ENCODE data around the gene SPACA1. TPM values are rescaled to one million over a fixed set of nuclear protein-coding genes. Genes with fewer than 3 reads are reported as not detected.

SPACA1 gene
- total and polyA plus RNA-seq, 9 donors: not detected

- DNase-seq: no peak
- H3K4me3 ChIP-seq (ENCODE audit: low read length): no peak overlapping the region
- no peaks in the 10 kb centered on the region for H3K27me3 ChIP-seq (ENCODE audit: control insufficient read depth, insufficient read depth, low read length)
- no peaks in the 10 kb centered on the region for H3K36me3 ChIP-seq (ENCODE audit: control insufficient read depth, insufficient read depth, low read length)
- H3K27ac ChIP-seq (ENCODE audit: low read length): no peak overlapping the region
- H3K4me1 ChIP-seq (ENCODE audit: control insufficient read depth, insufficient read depth, low read length): no peaks in the 10 kb centered on the region
- WGBS (ENCODE audit: insufficient coverage): 71% methylated on average over 1 of the region's 2 CpGs
- H3K9me3 ChIP-seq (replicated peaks; ENCODE audit: control insufficient read depth, low read depth, low read length): peaks cover 3% of the 10 kb centered on the region
Measured at GRCh38 chr6:88024696-88025095, 22.9 kb upstream of the SPACA1 start.

GRCh38 chr6:88031550-88031949, 16.1 kb upstream of the SPACA1 start:
- no CpG with 5 or more reads among the region's 1 CpG for WGBS (ENCODE audit: insufficient coverage)

GRCh38 chr6:88044530-88044929, 3.1 kb upstream of the SPACA1 start:
- no peak overlapping the region for H3K27ac ChIP-seq (ENCODE audit: low read length)
- peaks cover 2% of the 10 kb centered on the region for H3K9me3 ChIP-seq (replicated peaks; ENCODE audit: control insufficient read depth, low read depth, low read length)
- no peaks in the 10 kb centered on the region for H3K36me3 ChIP-seq (ENCODE audit: control insufficient read depth, insufficient read depth, low read length)
- H3K4me3 ChIP-seq (ENCODE audit: low read length): no peak overlapping the region
- H3K27me3 ChIP-seq (ENCODE audit: control insufficient read depth, insufficient read depth, low read length): peaks cover 4% of the 10 kb centered on the region
- no peak for DNase-seq
- H3K4me1 ChIP-seq (ENCODE audit: control insufficient read depth, insufficient read depth, low read length): no peaks in the 10 kb centered on the region

More at GRCh38 chr6:88031550-88031949, 16.1 kb upstream of the SPACA1 start:
- H3K4me3 ChIP-seq (ENCODE audit: low read length): no peak overlapping the region
- no peak overlapping the region for H3K27ac ChIP-seq (ENCODE audit: low read length)
- H3K4me1 ChIP-seq (ENCODE audit: control insufficient read depth, insufficient read depth, low read length): no peaks in the 10 kb centered on the region
- DNase-seq: no peak
- H3K27me3 ChIP-seq (ENCODE audit: control insufficient read depth, insufficient read depth, low read length): no peaks in the 10 kb centered on the region
- no peaks in the 10 kb centered on the region for H3K36me3 ChIP-seq (ENCODE audit: control insufficient read depth, insufficient read depth, low read length)
- H3K9me3 ChIP-seq (replicated peaks; ENCODE audit: control insufficient read depth, low read depth, low read length): peaks cover 13% of the 10 kb centered on the region

- Histone ChIP-seq H3K27me3 (ENCODE audit: control insufficient read depth, insufficient read depth, low read length) (peaks cover 4% of the 10 kb centered on the region), H3K4me1 (ENCODE audit: control insufficient read depth, insufficient read depth, low read length) (no peaks in the 10 kb centered on the region), H3K36me3 (ENCODE audit: control insufficient read depth, insufficient read depth, low read length) (no peaks in the 10 kb centered on the region), H3K4me3 (ENCODE audit: low read length) (no peak overlapping the region), H3K27ac (ENCODE audit: low read length) (no peak overlapping the region), H3K9me3 (replicated peaks; ENCODE audit: control insufficient read depth, low read depth, low read length) (peaks cover 2% of the 10 kb centered on the region)
- no peak for DNase-seq
- no CpG with 5 or more reads among the region's 1 CpG for WGBS (ENCODE audit: insufficient coverage)
Measured at GRCh38 chr6:88045521-88046136, 2.0 kb upstream of the SPACA1 start.

- no peaks in the 10 kb centered on the region for H3K4me1 ChIP-seq (ENCODE audit: control insufficient read depth, insufficient read depth, low read length)
- peaks cover 4% of the 10 kb centered on the region for H3K27me3 ChIP-seq (ENCODE audit: control insufficient read depth, insufficient read depth, low read length)
- no peak overlapping the region for H3K4me3 ChIP-seq (ENCODE audit: low read length)
- no peak for DNase-seq
- H3K9me3 ChIP-seq (replicated peaks; ENCODE audit: control insufficient read depth, low read depth, low read length): peaks cover 2% of the 10 kb centered on the region
- H3K27ac ChIP-seq (ENCODE audit: low read length): no peak overlapping the region
- H3K36me3 ChIP-seq (ENCODE audit: control insufficient read depth, insufficient read depth, low read length): no peaks in the 10 kb centered on the region
- WGBS (ENCODE audit: insufficient coverage): 100% methylated on average over 2 of the region's 3 CpGs
Measured at GRCh38 chr6:88048578-88048977, 937 bp downstream of the SPACA1 start.

- Histone ChIP-seq H3K4me1 (ENCODE audit: control insufficient read depth, insufficient read depth, low read length) (no peaks in the 10 kb centered on the region), H3K27ac (ENCODE audit: low read length) (no peak overlapping the region), H3K36me3 (ENCODE audit: control insufficient read depth, insufficient read depth, low read length) (no peaks in the 10 kb centered on the region), H3K27me3 (ENCODE audit: control insufficient read depth, insufficient read depth, low read length) (peaks cover 4% of the 10 kb centered on the region), H3K4me3 (ENCODE audit: low read length) (no peak overlapping the region), H3K9me3 (replicated peaks; ENCODE audit: control insufficient read depth, low read depth, low read length) (peaks cover 2% of the 10 kb centered on the region)
- no CpG with 5 or more reads among the region's 4 CpGs for WGBS (ENCODE audit: insufficient coverage)
- DNase-seq: no peak
Measured at GRCh38 chr6:88050140-88050818, 2.6 kb downstream of the SPACA1 start.

GRCh38 chr6:88059191-88059590, 11.6 kb downstream of the SPACA1 start:
- WGBS (ENCODE audit: insufficient coverage): no CpG with 5 or more reads among the region's 3 CpGs
- no peaks in the 10 kb centered on the region for H3K36me3 ChIP-seq (ENCODE audit: control insufficient read depth, insufficient read depth, low read length)
- DNase-seq: no peak
- H3K4me1 ChIP-seq (ENCODE audit: control insufficient read depth, insufficient read depth, low read length): no peaks in the 10 kb centered on the region
- no peak overlapping the region for H3K27ac ChIP-seq (ENCODE audit: low read length)
- no peak overlapping the region for H3K4me3 ChIP-seq (ENCODE audit: low read length)
- H3K9me3 ChIP-seq (replicated peaks; ENCODE audit: control insufficient read depth, low read depth, low read length): no peaks in the 10 kb centered on the region
- no peaks in the 10 kb centered on the region for H3K27me3 ChIP-seq (ENCODE audit: control insufficient read depth, insufficient read depth, low read length)

GRCh38 chr6:88062376-88062775, 14.7 kb downstream of the SPACA1 start:
- H3K9me3 ChIP-seq (replicated peaks; ENCODE audit: control insufficient read depth, low read depth, low read length): no peaks in the 10 kb centered on the region
- H3K27me3 ChIP-seq (ENCODE audit: control insufficient read depth, insufficient read depth, low read length): no peaks in the 10 kb centered on the region
- 100% methylated on average over 1 of the region's 1 CpG for WGBS (ENCODE audit: insufficient coverage)
- H3K4me3 ChIP-seq (ENCODE audit: low read length): no peak overlapping the region
- no peak overlapping the region for H3K27ac ChIP-seq (ENCODE audit: low read length)
- DNase-seq: no peak
- no peaks in the 10 kb centered on the region for H3K36me3 ChIP-seq (ENCODE audit: control insufficient read depth, insufficient read depth, low read length)
- H3K4me1 ChIP-seq (ENCODE audit: control insufficient read depth, insufficient read depth, low read length): no peaks in the 10 kb centered on the region

GRCh38 chr6:88072462-88072861, 24.8 kb downstream of the SPACA1 start:
- Histone ChIP-seq H3K27me3 (ENCODE audit: control insufficient read depth, insufficient read depth, low read length) (no peaks in the 10 kb centered on the region), H3K4me3 (ENCODE audit: low read length) (no peak overlapping the region), H3K27ac (ENCODE audit: low read length) (no peak overlapping the region), H3K9me3 (replicated peaks; ENCODE audit: control insufficient read depth, low read depth, low read length) (no peaks in the 10 kb centered on the region), H3K36me3 (ENCODE audit: control insufficient read depth, insufficient read depth, low read length) (no peaks in the 10 kb centered on the region), H3K4me1 (ENCODE audit: control insufficient read depth, insufficient read depth, low read length) (no peaks in the 10 kb centered on the region)
- no peak for DNase-seq
- no CpG with 5 or more reads among the region's 1 CpG for WGBS (ENCODE audit: insufficient coverage)

GRCh38 chr6:88074791-88075190, 27.1 kb downstream of the SPACA1 start:
- Histone ChIP-seq H3K4me3 (ENCODE audit: low read length) (no peak overlapping the region), H3K36me3 (ENCODE audit: control insufficient read depth, insufficient read depth, low read length) (no peaks in the 10 kb centered on the region), H3K27ac (ENCODE audit: low read length) (no peak overlapping the region), H3K27me3 (ENCODE audit: control insufficient read depth, insufficient read depth, low read length) (no peaks in the 10 kb centered on the region), H3K4me1 (ENCODE audit: control insufficient read depth, insufficient read depth, low read length) (no peaks in the 10 kb centered on the region), H3K9me3 (replicated peaks; ENCODE audit: control insufficient read depth, low read depth, low read length) (no peaks in the 10 kb centered on the region)
- WGBS (ENCODE audit: insufficient coverage): no CpG with 5 or more reads among the region's 1 CpG
- DNase-seq: no peak

All from muscle of leg (tissue), 11 donors.